SKM-1 treated with dmso at 0.1 percent for 144 hours (cell line): ENCODE measurements around the gene POLR2C.
A peak's percentile ranks its signal among the peaks of the same experiment; 100 is the strongest.
"Not testable (repeated sequence)": the region's sequence is repeated elsewhere in the genome, so short reads cannot be mapped to it uniquely, and the experiment has no call there.

Experiments used
- DNase-seq: peaks from one replicate; lab custom pipeline; 2025; ENCODE audit not compliant: unreplicated experiment; lab: John Stamatoyannopoulos, UW

Gene POLR2C

GRCh38 chr16:57462209-57462977, at the start of gene POLR2C:
TSS of gene POLR2C (plus strand) at chr16:57462679. CDS start at chr16:57462725, 46 bp downstream.
- peak; percentile 58 for DNase-seq

- DNase-seq: no peak
Observed at GRCh38 chr16:57413301-57413730, 49.2 kb upstream of the POLR2C start.

GRCh38 chr16:57413733-57414132, 48.7 kb upstream of the POLR2C start:
- no peak for DNase-seq

- no peak for DNase-seq
Observed at GRCh38 chr16:57416084-57416483, 46.4 kb upstream of the POLR2C start.

- no peak for DNase-seq
Observed at GRCh38 chr16:57419506-57419905, 43.0 kb upstream of the POLR2C start.

GRCh38 chr16:57422026-57422944, 40.2 kb upstream of the POLR2C start:
- DNase-seq: peak; percentile 34

GRCh38 chr16:57423152-57423551, 39.3 kb upstream of the POLR2C start:
- DNase-seq: no peak

GRCh38 chr16:57424583-57424982, 37.9 kb upstream of the POLR2C start:
- DNase-seq: no peak

- no peak for DNase-seq
Observed at GRCh38 chr16:57426356-57426755, 36.1 kb upstream of the POLR2C start.

GRCh38 chr16:57427307-57427706, 35.2 kb upstream of the POLR2C start:
- DNase-seq: no peak

- DNase-seq: no peak
Observed at GRCh38 chr16:57427824-57428223, 34.7 kb upstream of the POLR2C start.

- no peak for DNase-seq
Observed at GRCh38 chr16:57430955-57431354, 31.5 kb upstream of the POLR2C start.

GRCh38 chr16:57432505-57432904, 30.0 kb upstream of the POLR2C start:
- DNase-seq: no peak

GRCh38 chr16:57432989-57433388, 29.5 kb upstream of the POLR2C start:
- no peak for DNase-seq

GRCh38 chr16:57434003-57434402, 28.5 kb upstream of the POLR2C start:
- no peak for DNase-seq

- no peak for DNase-seq
Observed at GRCh38 chr16:57435838-57436237, 26.6 kb upstream of the POLR2C start.

GRCh38 chr16:57439947-57440346, 22.5 kb upstream of the POLR2C start:
- not testable (repeated sequence) for DNase-seq

GRCh38 chr16:57440551-57440950, 21.9 kb upstream of the POLR2C start:
- DNase-seq: not testable (repeated sequence)

GRCh38 chr16:57444711-57445110, 17.8 kb upstream of the POLR2C start:
- DNase-seq: no peak

- no peak for DNase-seq
Observed at GRCh38 chr16:57445510-57445909, 17.0 kb upstream of the POLR2C start.

- DNase-seq: no peak
Observed at GRCh38 chr16:57446531-57447185, 15.8 kb upstream of the POLR2C start.
